ENCODE data around the gene QRFPR. TPM values are rescaled to one million over a fixed set of nuclear protein-coding genes. Genes with fewer than 3 reads are reported as not detected.

The QRFPR gene
- total and polyA plus RNA-seq, 2 of the 4 experiments (the other 2 are of a cell fraction), result not detected

- H4K8ac ChIP-seq (ENCODE audit: low read depth in 2 of 2, low read length in 2 of 2), result no peak overlapping the region
- H3K27ac ChIP-seq (ENCODE audit: insufficient read depth, low read length), result no peak overlapping the region
- H4K20me1 ChIP-seq (ENCODE audit: insufficient read depth, low read length), result no peaks in the 10 kb centered on the region
- H2AFZ ChIP-seq (replicated peaks; ENCODE audit: low read length, poor library complexity), result no peak overlapping the region
- in situ Hi-C loops (cut with MboI; ENCODE audit: low sequenced_read_pairs) (no loop called here), dilution Hi-C loops (cut with HindIII; ENCODE audit: low sequenced_read_pairs, unreplicated experiment) (no loop called here), intact Hi-C loops (cut with micrococcal nuclease) (no loop called here)
- no peak overlapping the region for H3K18ac ChIP-seq (ENCODE audit: low read depth, low read length)
- H2AK5ac ChIP-seq (ENCODE audit: low read depth, low read length), result no peak overlapping the region
- H3K36me3 ChIP-seq (ENCODE audit: control insufficient read depth, insufficient read depth, low read length), result no peaks in the 10 kb centered on the region
- no peak overlapping the region for H3K56ac ChIP-seq (ENCODE audit: extremely low read depth, insufficient read depth, low read length)
- no CpG with 5 or more reads among the region's 2 CpGs for WGBS, 2 experiments (ENCODE audit: extremely low coverage in 2 of 2, insufficient read length in 1 of 2)
- no peak overlapping the region for H2BK120ac ChIP-seq (ENCODE audit: low read depth, low read length)
- no TSS peak for BruUV-seq (replicated peaks)
- no peak overlapping the region for H2BK20ac ChIP-seq (ENCODE audit: low read depth, low read length)
- ChIA-PET POLR2A (ENCODE audit: unreplicated experiment) (no interaction called here), CTCF (no interaction called here)
- no peak for DNase-seq
- H2BK15ac ChIP-seq (ENCODE audit: low read depth, low read length), result no peak overlapping the region
- H3K4me3 ChIP-seq (ENCODE audit: insufficient read depth, low read depth, low read length), result no peak overlapping the region
- no peaks in the 10 kb centered on the region for H3K79me1 ChIP-seq (ENCODE audit: low read depth in 1 of 2, low read length in 2 of 2)
- no peak overlapping the region for H2BK5ac ChIP-seq (ENCODE audit: low read depth, low read length, poor library complexity, severe bottlenecking)
- H3K14ac ChIP-seq (replicated peaks; ENCODE audit: low read depth, low read length), result no peak overlapping the region
- no peak overlapping the region for H4K5ac ChIP-seq (ENCODE audit: low read depth, low read length)
- no peak for ATAC-seq (ENCODE audit: low read depth)
- no peak overlapping the region for H3K4ac ChIP-seq (ENCODE audit: low read depth, low read length)
- H3K9ac ChIP-seq (ENCODE audit: low read depth, low read length), result no peak overlapping the region
- H4K91ac ChIP-seq (ENCODE audit: insufficient read depth, low read depth, low read length), result no peak overlapping the region
- no peaks in the 10 kb centered on the region for H3K9me1 ChIP-seq (ENCODE audit: insufficient read depth, low read length)
- TF ChIP-seq CHD1 (IDR thresholded peaks at IDR 0.05; ENCODE audit: low read depth, low read length), result no peak
- no peak for TF ChIP-seq RCOR1 (IDR thresholded peaks at IDR 0.05; ENCODE audit: insufficient replicate concordance, low read length)
- TF ChIP-seq RFX5 (IDR thresholded peaks at IDR 0.05; ENCODE audit: low read depth, low read length), result no peak
- TF ChIP-seq POLR2A (IDR thresholded peaks at IDR 0.05; ENCODE audit: low read depth, low read length), result no peak
- no peak for TF ChIP-seq MAZ (IDR thresholded peaks at IDR 0.05; ENCODE audit: borderline replicate concordance, low read depth, low read length)
- TF ChIP-seq USF2 (IDR thresholded peaks at IDR 0.05; ENCODE audit: low read depth, low read length), result no peak
- TF ChIP-seq MAFK (IDR thresholded peaks at IDR 0.05; ENCODE audit: low read depth, low read length), result no peak
- TF ChIP-seq FOS (IDR thresholded peaks at IDR 0.05; ENCODE audit: low read depth, low read length), result no peak
- TF ChIP-seq RAD21 (IDR thresholded peaks at IDR 0.05; ENCODE audit: low read length), result no peak
- TF ChIP-seq CTCF (conservative IDR thresholded peaks at IDR 0.05; ENCODE audit: low read depth, low read length), result no peak
- TF ChIP-seq BHLHE40 (IDR thresholded peaks at IDR 0.05; ENCODE audit: low read depth, low read length), result no peak
- no peak for TF ChIP-seq MXI1 (IDR thresholded peaks at IDR 0.05; ENCODE audit: borderline replicate concordance, low read depth, low read length)
- TF ChIP-seq CEBPB (IDR thresholded peaks at IDR 0.05; ENCODE audit: low read depth, low read length), result no peak
- TF ChIP-seq SMC3 (IDR thresholded peaks at IDR 0.05; ENCODE audit: low read depth, low read length), result no peak
- TF ChIP-seq ELK1 (IDR thresholded peaks at IDR 0.05; ENCODE audit: borderline replicate concordance, low read depth, low read length), result no peak
- no peak for TF ChIP-seq NFE2L2 (IDR thresholded peaks at IDR 0.05; ENCODE audit: low read depth, low read length)
- no peaks in the 10 kb centered on the region for H3K9me3 ChIP-seq (ENCODE audit: control insufficient read depth, insufficient read depth, low read length)
- no peak overlapping the region for H2AK9ac ChIP-seq (replicated peaks; ENCODE audit: low read depth, low read length, poor library complexity)
- no peaks in the 10 kb centered on the region for H3K4me1 ChIP-seq (ENCODE audit: control insufficient read depth, insufficient read depth, low read length)
- H3K27me3 ChIP-seq (ENCODE audit: control insufficient read depth, insufficient read depth, low read length), result no peaks in the 10 kb centered on the region
- no peak overlapping the region for H3K4me2 ChIP-seq (ENCODE audit: low read depth, low read length)
- H3K23ac ChIP-seq (ENCODE audit: low read depth, low read length), result no peak overlapping the region
Measured at GRCh38 chr4:121336706-121337105, 44.1 kb downstream of the QRFPR start.

Data from IMR-90 (cell line).